AG10803 (cell line): ENCODE results near the gene PIGP.

Experiments
- DNase-seq: peaks from one replicate; pipeline ENCODE4 v3.0.0; 2010; ENCODE audit warnings: low read depth
- H3K4me3 ChIP-seq: 2 replicates; pipeline ENCODE4 v1.5.1; 2011; ENCODE audit warnings: mild to moderate bottlenecking, low read length, control low read depth
- CTCF ChIP-seq: conservative IDR thresholded peaks from 2 replicates; pipeline ENCODE4 v1.5.1; 2011; ENCODE audit warnings: mild to moderate bottlenecking, low read length, control low read depth, inconsistent platforms

Gene PIGP

GRCh38 chr21:37032293-37032692, 40.6 kb downstream of the PIGP start:
- H3K4me3 ChIP-seq = no peak overlapping the region
- DNase-seq = no peak
- TF ChIP-seq CTCF = no peak

GRCh38 chr21:37030864-37031263, 42.0 kb downstream of the PIGP start:
- H3K4me3 ChIP-seq = no peak overlapping the region
- no peak for TF ChIP-seq CTCF
- DNase-seq = no peak

GRCh38 chr21:37028570-37028969, 44.3 kb downstream of the PIGP start:
- no peak; the same call in 1 of the 2 replicates for TF ChIP-seq CTCF
- H3K4me3 ChIP-seq = no peak overlapping the region
- DNase-seq = no peak

- DNase-seq = no peak
- TF ChIP-seq CTCF = no peak
- no peak overlapping the region for H3K4me3 ChIP-seq
These were observed 46.4 kb downstream of the PIGP start for GRCh38 chr21:37026499-37026898.

- H3K4me3 ChIP-seq = no peak overlapping the region
- TF ChIP-seq CTCF = no peak
- no peak for DNase-seq
These were observed 54.8 kb downstream of the PIGP start for GRCh38 chr21:37017951-37018679.
